GM23338 (cell line): ENCODE results near the gene PMIS2. TPM values are rescaled to one million over a fixed set of nuclear protein-coding genes. Genes with fewer than 3 reads are reported as not detected.

Source experiments
- ATAC-seq: fragments of 200-7000 bp; cut with Tn5 transposase; 3 replicates; pipeline ENCODE4 v1.9.1; 2020
- DNase-seq: peaks from one replicate; pipeline ENCODE4 v3.0.0-alpha.2; 2015; ENCODE audit warnings: low spot score
- H2AFZ ChIP-seq: fragments of 200-600 bp; sonication (generic); 2 replicates; pipeline ENCODE4 v1.8.0; 2016; ENCODE audit warnings: antibody characterized with exemption, mild to moderate bottlenecking, moderate library complexity
- H3F3A ChIP-seq: fragments of 200-600 bp; sonication (generic); replicated peaks from 2 replicates; pipeline ENCODE4 v1.8.0; 2017; ENCODE audit warnings: antibody characterized with exemption, mixed run types, low read depth
- H3K27ac ChIP-seq: fragments of 200-600 bp; sonication (generic); 2 replicates; pipeline ENCODE4 v1.6.1; 2016; ENCODE audit warnings: low read depth
- H3K27me3 ChIP-seq: fragments of 200-600 bp; sonication (generic); 2 replicates; pipeline ENCODE4 v1.8.0; 2016; ENCODE audit warnings: mild to moderate bottlenecking, mixed run types, moderate library complexity; ENCODE audit not compliant: insufficient read depth
- H3K36me3 ChIP-seq: fragments of 200-600 bp; sonication (generic); 2 replicates; pipeline ENCODE4 v1.8.0; 2016; ENCODE audit warnings: mild to moderate bottlenecking; ENCODE audit not compliant: insufficient read depth
- H3K4me1 ChIP-seq: fragments of 200-600 bp; sonication (generic); 2 replicates; pipeline ENCODE4 v1.8.0; 2016; ENCODE audit warnings: mild to moderate bottlenecking, moderate library complexity; ENCODE audit not compliant: insufficient read depth
- H3K4me2 ChIP-seq: fragments of 200-600 bp; sonication (generic); 2 replicates; pipeline ENCODE4 v1.7.1; 2017; ENCODE audit warnings: mixed run types
- H3K4me3 ChIP-seq: fragments of 200-600 bp; sonication (generic); 2 replicates; pipeline ENCODE4 v1.6.1; 2016; ENCODE audit warnings: mixed run types
- H3K79me2 ChIP-seq: fragments of 200-600 bp; sonication (generic); replicated peaks from 2 replicates; pipeline ENCODE4 v1.8.0; 2017; ENCODE audit warnings: mild to moderate bottlenecking; ENCODE audit not compliant: insufficient read depth
- H3K9me2 ChIP-seq: fragments of 200-600 bp; sonication (generic); 2 replicates; pipeline ENCODE4 v1.8.0; 2017; ENCODE audit not compliant: insufficient read depth
- H4K20me1 ChIP-seq: fragments of 200-600 bp; sonication (generic); replicated peaks from 2 replicates; pipeline ENCODE4 v1.8.0; 2017; ENCODE audit warnings: mild to moderate bottlenecking; ENCODE audit not compliant: insufficient read depth
- H3K27ac Mint-ChIP-seq: 2 replicates; pipeline ENCODE4 v1.8.0; 2020; ENCODE audit warnings: inconsistent platforms, mild to moderate bottlenecking, moderate library complexity, mixed read lengths
- H3K27me3 Mint-ChIP-seq: 3 replicates; pipeline ENCODE4 v1.8.0; 2022; ENCODE audit warnings: low read depth, mild to moderate bottlenecking, moderate library complexity, mixed read lengths, inconsistent platforms; ENCODE audit not compliant: insufficient read depth, poor library complexity
- H3K36me3 Mint-ChIP-seq: 3 replicates; pipeline ENCODE4 v1.8.0; 2021; ENCODE audit warnings: low read depth, mild to moderate bottlenecking, inconsistent platforms, moderate library complexity, mixed read lengths
- H3K4me1 Mint-ChIP-seq: 3 replicates; pipeline ENCODE4 v1.8.0; 2020; ENCODE audit warnings: mild to moderate bottlenecking, inconsistent platforms, mixed read lengths
- H3K4me3 Mint-ChIP-seq: 3 replicates; pipeline ENCODE4 v1.8.0; 2021; ENCODE audit warnings: moderate library complexity, mild to moderate bottlenecking, inconsistent platforms, mixed read lengths
- H3K9me3 Mint-ChIP-seq: 3 replicates; pipeline ENCODE4 v1.8.0; 2020; ENCODE audit warnings: moderate library complexity, mild to moderate bottlenecking, inconsistent platforms, mixed read lengths
- CREB1 ChIP-seq: fragments of 250-450 bp; sonication (Bioruptor Pico); IDR thresholded peaks from 2 replicates; pipeline ENCODE4 v1.5.0; 2020; ENCODE audit warnings: low read depth, mild to moderate bottlenecking, moderate library complexity
- EZH2 ChIP-seq: fragments of 200-600 bp; sonication (generic); IDR thresholded peaks from one replicate; pipeline ENCODE4 v1.8.0; 2017; ENCODE audit warnings: antibody characterized with exemption, mild to moderate bottlenecking, low read depth; ENCODE audit not compliant: unreplicated experiment
- EZH2phosphoT487 ChIP-seq: fragments of 200-600 bp; sonication (generic); IDR thresholded peaks from one replicate; pipeline ENCODE4 v1.8.1; 2018; ENCODE audit warnings: antibody characterized with exemption; ENCODE audit not compliant: unreplicated experiment
- JUNB ChIP-seq: IDR thresholded peaks from one replicate; pipeline ENCODE4 v1.6.1; 2016; ENCODE audit warnings: antibody characterized with exemption; ENCODE audit not compliant: unreplicated experiment
- NANOG ChIP-seq: IDR thresholded peaks from 2 replicates; pipeline ENCODE4 v1.6.1; 2016; ENCODE audit warnings: antibody characterized with exemption, borderline replicate concordance
- ZNF331 ChIP-seq: fragments of 250-450 bp; sonication (Bioruptor Pico); IDR thresholded peaks from 2 replicates; pipeline ENCODE4 v1.5.0; 2020; ENCODE audit warnings: low read depth, mild to moderate bottlenecking, moderate library complexity
- polyA plus RNA-seq: library from polyadenylated mRNA; unstranded; fragments of >200 nt; fragmentation: Nextera tagmentation; extraction: Ambion mirVana; gene quantifications from 2 replicates; pipeline ENCODE4 v1.2.1, GENCODE V29; 2016
- total RNA-seq: library from RNA; depleted of rRNA; stranded (reverse); fragments of >200 nt; shearing (Covaris generic); gene quantifications from 2 replicates; pipeline ENCODE4 v1.2.3, GENCODE V29; 2014
- TF ChIP-seq, protein P1 (sequence below): IDR thresholded peaks from one replicate; pipeline ENCODE4 v1.6.1; 2018; ENCODE audit warnings: antibody characterized with exemption; ENCODE audit not compliant: unreplicated experiment
- TF ChIP-seq, protein P2 (sequence below), 2 experiments: fragments of 200-600 bp in 1 of 2; sonication (generic) in 1 of 2; conservative IDR thresholded peaks; 2 replicates each; pipeline versions ENCODE4 v1.5.1 to v1.6.1; 2016 to 2017; ENCODE audit warnings: antibody characterized with exemption in 2 of 2, low read depth in 2 of 2, mild to moderate bottlenecking in 2 of 2, moderate library complexity in 1 of 2
- TF ChIP-seq, protein P3 (sequence below): fragments of 250-450 bp; sonication (Bioruptor Pico); IDR thresholded peaks from 2 replicates; pipeline ENCODE4 v1.5.0; 2020; ENCODE audit warnings: mild to moderate bottlenecking, moderate library complexity

Gene PMIS2
- total and polyA plus RNA-seq, 2 experiments from 2014 or later = not detected

DNA sequence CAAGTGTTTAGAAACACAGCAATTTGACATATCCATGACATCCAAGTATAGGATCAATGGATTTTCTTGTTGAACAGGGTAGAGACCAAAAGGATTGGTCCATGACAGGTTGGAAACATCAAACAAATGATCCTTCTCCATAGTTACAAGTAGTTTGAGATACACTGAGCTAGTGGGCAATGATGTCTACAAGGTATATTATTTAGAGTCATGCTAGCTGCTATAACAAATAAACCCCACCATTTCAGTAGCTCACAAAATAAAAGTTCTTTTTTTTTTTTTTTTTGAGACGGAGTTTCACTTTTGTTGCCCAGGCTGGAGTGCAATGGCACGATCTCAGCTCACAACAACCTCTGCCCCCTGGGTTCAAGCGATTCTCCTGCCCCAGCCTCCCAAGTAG is 21.7 kb downstream of the PMIS2 start (continued):
- TF ChIP-seq, protein P1, sequence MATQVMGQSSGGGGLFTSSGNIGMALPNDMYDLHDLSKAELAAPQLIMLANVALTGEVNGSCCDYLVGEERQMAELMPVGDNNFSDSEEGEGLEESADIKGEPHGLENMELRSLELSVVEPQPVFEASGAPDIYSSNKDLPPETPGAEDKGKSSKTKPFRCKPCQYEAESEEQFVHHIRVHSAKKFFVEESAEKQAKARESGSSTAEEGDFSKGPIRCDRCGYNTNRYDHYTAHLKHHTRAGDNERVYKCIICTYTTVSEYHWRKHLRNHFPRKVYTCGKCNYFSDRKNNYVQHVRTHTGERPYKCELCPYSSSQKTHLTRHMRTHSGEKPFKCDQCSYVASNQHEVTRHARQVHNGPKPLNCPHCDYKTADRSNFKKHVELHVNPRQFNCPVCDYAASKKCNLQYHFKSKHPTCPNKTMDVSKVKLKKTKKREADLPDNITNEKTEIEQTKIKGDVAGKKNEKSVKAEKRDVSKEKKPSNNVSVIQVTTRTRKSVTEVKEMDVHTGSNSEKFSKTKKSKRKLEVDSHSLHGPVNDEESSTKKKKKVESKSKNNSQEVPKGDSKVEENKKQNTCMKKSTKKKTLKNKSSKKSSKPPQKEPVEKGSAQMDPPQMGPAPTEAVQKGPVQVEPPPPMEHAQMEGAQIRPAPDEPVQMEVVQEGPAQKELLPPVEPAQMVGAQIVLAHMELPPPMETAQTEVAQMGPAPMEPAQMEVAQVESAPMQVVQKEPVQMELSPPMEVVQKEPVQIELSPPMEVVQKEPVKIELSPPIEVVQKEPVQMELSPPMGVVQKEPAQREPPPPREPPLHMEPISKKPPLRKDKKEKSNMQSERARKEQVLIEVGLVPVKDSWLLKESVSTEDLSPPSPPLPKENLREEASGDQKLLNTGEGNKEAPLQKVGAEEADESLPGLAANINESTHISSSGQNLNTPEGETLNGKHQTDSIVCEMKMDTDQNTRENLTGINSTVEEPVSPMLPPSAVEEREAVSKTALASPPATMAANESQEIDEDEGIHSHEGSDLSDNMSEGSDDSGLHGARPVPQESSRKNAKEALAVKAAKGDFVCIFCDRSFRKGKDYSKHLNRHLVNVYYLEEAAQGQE = no peak
- no peak for TF ChIP-seq EZH2

DNA sequence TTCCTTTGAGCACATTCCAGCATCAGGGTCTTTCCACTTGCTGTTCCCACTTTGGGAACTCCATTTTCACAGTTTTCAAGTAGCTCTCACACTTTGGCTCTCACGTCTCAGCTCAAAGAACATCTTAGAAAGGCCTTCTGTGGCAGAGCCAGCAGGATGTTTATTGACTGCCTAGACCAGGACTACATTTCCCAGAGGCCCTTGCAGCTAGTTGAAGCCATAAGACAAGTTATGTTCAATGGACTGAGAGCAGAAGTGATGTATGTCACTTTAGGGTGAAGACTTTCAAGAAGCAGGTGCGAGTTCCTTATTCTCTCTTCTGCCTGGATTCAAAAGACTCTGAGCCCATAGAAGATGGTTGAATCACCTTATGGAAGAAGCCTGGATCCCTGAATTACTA is 22.3 kb downstream of the PMIS2 start:
- Histone ChIP-seq H3K79me2 (no peaks in the 10 kb centered on the region), H3K36me3 (no peaks in the 10 kb centered on the region; the same call in none of the 2 replicates), H3K4me3 (no peak overlapping the region), H3F3A (no peaks in the 10 kb centered on the region), H3K27me3 (no peaks in the 10 kb centered on the region), H2AFZ (no peak overlapping the region), H3K9me2 (no peaks in the 10 kb centered on the region), H4K20me1 (no peaks in the 10 kb centered on the region), H3K27ac (no peak overlapping the region), H3K4me2 (no peak overlapping the region), H3K4me1 (no peaks in the 10 kb centered on the region)
- Mint-ChIP-seq H3K36me3 (peaks cover 7% of the 10 kb centered on the region; the same call in 2 of the 3 replicates), H3K27ac (no peak overlapping the region), H3K4me1 (0 out of 3 replicates have a peak, but pooled peaks cover 5% of the 10 kb centered on the region), H3K9me3 (peaks cover 35% of the 10 kb centered on the region), H3K27me3 (peaks cover 13% of the 10 kb centered on the region), H3K4me3 (no peak overlapping the region)
- ATAC-seq (no peak), DNase-seq (no peak)
- TF ChIP-seq CREB1 (CRISPR knock-in tag) (no peak), NANOG (no peak), JUNB (no peak), EZH2phosphoT487 (no peak), ZNF331 (CRISPR knock-in tag) (no peak)
- TF ChIP-seq, protein P2, sequence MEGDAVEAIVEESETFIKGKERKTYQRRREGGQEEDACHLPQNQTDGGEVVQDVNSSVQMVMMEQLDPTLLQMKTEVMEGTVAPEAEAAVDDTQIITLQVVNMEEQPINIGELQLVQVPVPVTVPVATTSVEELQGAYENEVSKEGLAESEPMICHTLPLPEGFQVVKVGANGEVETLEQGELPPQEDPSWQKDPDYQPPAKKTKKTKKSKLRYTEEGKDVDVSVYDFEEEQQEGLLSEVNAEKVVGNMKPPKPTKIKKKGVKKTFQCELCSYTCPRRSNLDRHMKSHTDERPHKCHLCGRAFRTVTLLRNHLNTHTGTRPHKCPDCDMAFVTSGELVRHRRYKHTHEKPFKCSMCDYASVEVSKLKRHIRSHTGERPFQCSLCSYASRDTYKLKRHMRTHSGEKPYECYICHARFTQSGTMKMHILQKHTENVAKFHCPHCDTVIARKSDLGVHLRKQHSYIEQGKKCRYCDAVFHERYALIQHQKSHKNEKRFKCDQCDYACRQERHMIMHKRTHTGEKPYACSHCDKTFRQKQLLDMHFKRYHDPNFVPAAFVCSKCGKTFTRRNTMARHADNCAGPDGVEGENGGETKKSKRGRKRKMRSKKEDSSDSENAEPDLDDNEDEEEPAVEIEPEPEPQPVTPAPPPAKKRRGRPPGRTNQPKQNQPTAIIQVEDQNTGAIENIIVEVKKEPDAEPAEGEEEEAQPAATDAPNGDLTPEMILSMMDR (conservative IDR thresholded peaks at IDR 0.05; ENCODE audit: low read depth in 2 of 2) = no peak
- TF ChIP-seq, protein P3, sequence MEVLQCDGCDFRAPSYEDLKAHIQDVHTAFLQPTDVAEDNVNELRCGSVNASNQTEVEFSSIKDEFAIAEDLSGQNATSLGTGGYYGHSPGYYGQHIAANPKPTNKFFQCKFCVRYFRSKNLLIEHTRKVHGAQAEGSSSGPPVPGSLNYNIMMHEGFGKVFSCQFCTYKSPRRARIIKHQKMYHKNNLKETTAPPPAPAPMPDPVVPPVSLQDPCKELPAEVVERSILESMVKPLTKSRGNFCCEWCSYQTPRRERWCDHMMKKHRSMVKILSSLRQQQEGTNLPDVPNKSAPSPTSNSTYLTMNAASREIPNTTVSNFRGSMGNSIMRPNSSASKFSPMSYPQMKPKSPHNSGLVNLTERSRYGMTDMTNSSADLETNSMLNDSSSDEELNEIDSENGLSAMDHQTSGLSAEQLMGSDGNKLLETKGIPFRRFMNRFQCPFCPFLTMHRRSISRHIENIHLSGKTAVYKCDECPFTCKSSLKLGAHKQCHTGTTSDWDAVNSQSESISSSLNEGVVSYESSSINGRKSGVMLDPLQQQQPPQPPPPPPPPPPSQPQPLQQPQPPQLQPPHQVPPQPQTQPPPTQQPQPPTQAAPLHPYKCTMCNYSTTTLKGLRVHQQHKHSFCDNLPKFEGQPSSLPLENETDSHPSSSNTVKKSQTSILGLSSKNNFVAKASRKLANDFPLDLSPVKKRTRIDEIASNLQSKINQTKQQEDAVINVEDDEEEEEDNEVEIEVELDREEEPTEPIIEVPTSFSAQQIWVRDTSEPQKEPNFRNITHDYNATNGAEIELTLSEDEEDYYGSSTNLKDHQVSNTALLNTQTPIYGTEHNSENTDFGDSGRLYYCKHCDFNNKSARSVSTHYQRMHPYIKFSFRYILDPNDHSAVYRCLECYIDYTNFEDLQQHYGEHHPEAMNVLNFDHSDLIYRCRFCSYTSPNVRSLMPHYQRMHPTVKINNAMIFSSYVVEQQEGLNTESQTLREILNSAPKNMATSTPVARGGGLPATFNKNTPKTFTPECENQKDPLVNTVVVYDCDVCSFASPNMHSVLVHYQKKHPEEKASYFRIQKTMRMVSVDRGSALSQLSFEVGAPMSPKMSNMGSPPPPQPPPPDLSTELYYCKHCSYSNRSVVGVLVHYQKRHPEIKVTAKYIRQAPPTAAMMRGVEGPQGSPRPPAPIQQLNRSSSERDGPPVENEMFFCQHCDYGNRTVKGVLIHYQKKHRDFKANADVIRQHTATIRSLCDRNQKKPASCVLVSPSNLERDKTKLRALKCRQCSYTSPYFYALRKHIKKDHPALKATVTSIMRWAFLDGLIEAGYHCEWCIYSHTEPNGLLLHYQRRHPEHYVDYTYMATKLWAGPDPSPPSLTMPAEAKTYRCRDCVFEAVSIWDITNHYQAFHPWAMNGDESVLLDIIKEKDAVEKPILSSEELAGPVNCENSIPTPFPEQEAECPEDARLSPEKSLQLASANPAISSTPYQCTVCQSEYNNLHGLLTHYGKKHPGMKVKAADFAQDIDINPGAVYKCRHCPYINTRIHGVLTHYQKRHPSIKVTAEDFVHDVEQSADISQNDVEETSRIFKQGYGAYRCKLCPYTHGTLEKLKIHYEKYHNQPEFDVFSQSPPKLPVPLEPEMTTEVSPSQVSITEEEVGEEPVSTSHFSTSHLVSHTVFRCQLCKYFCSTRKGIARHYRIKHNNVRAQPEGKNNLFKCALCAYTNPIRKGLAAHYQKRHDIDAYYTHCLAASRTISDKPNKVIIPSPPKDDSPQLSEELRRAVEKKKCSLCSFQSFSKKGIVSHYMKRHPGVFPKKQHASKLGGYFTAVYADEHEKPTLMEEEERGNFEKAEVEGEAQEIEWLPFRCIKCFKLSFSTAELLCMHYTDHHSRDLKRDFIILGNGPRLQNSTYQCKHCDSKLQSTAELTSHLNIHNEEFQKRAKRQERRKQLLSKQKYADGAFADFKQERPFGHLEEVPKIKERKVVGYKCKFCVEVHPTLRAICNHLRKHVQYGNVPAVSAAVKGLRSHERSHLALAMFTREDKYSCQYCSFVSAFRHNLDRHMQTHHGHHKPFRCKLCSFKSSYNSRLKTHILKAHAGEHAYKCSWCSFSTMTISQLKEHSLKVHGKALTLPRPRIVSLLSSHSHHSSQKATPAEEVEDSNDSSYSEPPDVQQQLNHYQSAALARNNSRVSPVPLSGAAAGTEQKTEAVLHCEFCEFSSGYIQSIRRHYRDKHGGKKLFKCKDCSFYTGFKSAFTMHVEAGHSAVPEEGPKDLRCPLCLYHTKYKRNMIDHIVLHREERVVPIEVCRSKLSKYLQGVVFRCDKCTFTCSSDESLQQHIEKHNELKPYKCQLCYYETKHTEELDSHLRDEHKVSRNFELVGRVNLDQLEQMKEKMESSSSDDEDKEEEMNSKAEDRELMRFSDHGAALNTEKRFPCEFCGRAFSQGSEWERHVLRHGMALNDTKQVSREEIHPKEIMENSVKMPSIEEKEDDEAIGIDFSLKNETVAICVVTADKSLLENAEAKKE (CRISPR knock-in tag) = no peak
